AG10803 (cell line): ENCODE results near the gene COL24A1.
A peak's percentile ranks its signal among the peaks of the same experiment; 100 is the strongest.

Source experiments
- DNase-seq: peaks from one replicate; pipeline ENCODE4 v3.0.0; 2010; ENCODE audit warnings: low read depth
- H3K4me3 ChIP-seq: 2 replicates; pipeline ENCODE4 v1.5.1; 2011; ENCODE audit warnings: mild to moderate bottlenecking, low read length, control low read depth
- CTCF ChIP-seq: conservative IDR thresholded peaks from 2 replicates; pipeline ENCODE4 v1.5.1; 2011; ENCODE audit warnings: mild to moderate bottlenecking, low read length, control low read depth, inconsistent platforms

COL24A1 gene

GRCh38 chr1:86153836-86154235 is 2.7 kb downstream of the COL24A1 start:
- TF ChIP-seq CTCF = no peak
- no peak overlapping the region for H3K4me3 ChIP-seq
- peak; percentile 44 for DNase-seq

GRCh38 chr1:86152887-86153286 is 3.7 kb downstream of the COL24A1 start:
- H3K4me3 ChIP-seq = no peak overlapping the region
- no peak for TF ChIP-seq CTCF
- no peak for DNase-seq

GRCh38 chr1:86151427-86151826 is 5.1 kb downstream of the COL24A1 start:
- no peak overlapping the region for H3K4me3 ChIP-seq
- peak; percentile 63 for DNase-seq
- TF ChIP-seq CTCF = no peak

- peak; percentile 20 for DNase-seq
- TF ChIP-seq CTCF = no peak
- no peak overlapping the region for H3K4me3 ChIP-seq
These were observed 6.0 kb downstream of the COL24A1 start for GRCh38 chr1:86150553-86151055.

- DNase-seq = no peak
- no peak overlapping the region for H3K4me3 ChIP-seq
- TF ChIP-seq CTCF = no peak
These were observed 7.0 kb downstream of the COL24A1 start for GRCh38 chr1:86149591-86149990.

GRCh38 chr1:86147755-86148154 is 8.8 kb downstream of the COL24A1 start:
- no peak overlapping the region for H3K4me3 ChIP-seq
- no peak for DNase-seq
- no peak for TF ChIP-seq CTCF

- peak; percentile 21; the same call in 1 of the 2 replicates for TF ChIP-seq CTCF
- no peak for DNase-seq
- H3K4me3 ChIP-seq = no peak overlapping the region
These were observed 10.0 kb downstream of the COL24A1 start for GRCh38 chr1:86146566-86146965.
